Omental fat pad (tissue), 4 donors: ENCODE measurements around the gene SLC37A1. TPM values are rescaled to one million over a fixed set of nuclear protein-coding genes. Genes with fewer than 3 reads are reported as not detected.

ENCODE experiments used
- ATAC-seq: fragments of 150-250 bp; one replicate; pipeline ENCODE4 v1.9.1; 2016; ENCODE audit warnings: mild to moderate bottlenecking, moderate library complexity; ENCODE audit not compliant: low FRiP score
- DNase-seq: peaks from one replicate; pipeline ENCODE4 v3.0.0-alpha.2; 2019; ENCODE audit warnings: low spot score
- CTCF ChIP-seq, 3 donors: fragments of 450-650 bp; IDR thresholded peaks; one replicate each; pipeline ENCODE4 v1.5.1; 2016 to 2017; ENCODE audit warnings: antibody characterized with exemption in 3 of 3, mild to moderate bottlenecking in 3 of 3, moderate library complexity in 2 of 3
- total RNA-seq, 4 donors: library from RNA; depleted of rRNA; stranded (reverse); fragments of >200 nt; gene quantifications; one replicate each; pipeline ENCODE4 v1.1.0, GENCODE V29; 2016

Gene SLC37A1
- total RNA-seq, 4 donors from 2014 or later: 4.6 to 11.0 (median 6.0) TPM

GRCh38 chr21:42615924-42616323, 102.3 kb downstream of the SLC37A1 start:
- DNase-seq: no peak
- ATAC-seq: no peak
- TF ChIP-seq CTCF (IDR thresholded peaks at IDR 0.05): no peak

- DNase-seq: no peak
- TF ChIP-seq CTCF (IDR thresholded peaks at IDR 0.05): no peak
- ATAC-seq: no peak
Measured at GRCh38 chr21:42616446-42616845, 102.8 kb downstream of the SLC37A1 start.

GRCh38 chr21:42616941-42617340, 103.3 kb downstream of the SLC37A1 start:
- DNase-seq (no peak), ATAC-seq (no peak)
- TF ChIP-seq CTCF (IDR thresholded peaks at IDR 0.05): no peak

- DNase-seq: no peak
- no peak for TF ChIP-seq CTCF (IDR thresholded peaks at IDR 0.05)
- no peak for ATAC-seq
Measured at GRCh38 chr21:42617486-42617885, 103.8 kb downstream of the SLC37A1 start.

GRCh38 chr21:42618707-42619102, 105.1 kb downstream of the SLC37A1 start:
- ATAC-seq (no peak), DNase-seq (no peak)

GRCh38 chr21:42619166-42619565, 105.5 kb downstream of the SLC37A1 start:
- ATAC-seq (no peak), DNase-seq (no peak)
- TF ChIP-seq CTCF (IDR thresholded peaks at IDR 0.05): no peak

More at GRCh38 chr21:42618707-42619102, 105.1 kb downstream of the SLC37A1 start:
- TF ChIP-seq CTCF (IDR thresholded peaks at IDR 0.05): no peak

- no peak for DNase-seq
- ATAC-seq: no peak
- no peak for TF ChIP-seq CTCF (IDR thresholded peaks at IDR 0.05)
Measured at GRCh38 chr21:42619841-42620240, 106.2 kb downstream of the SLC37A1 start.
